Right lobe of liver (tissue), 4 donors: ENCODE measurements around the gene SLC37A1.

ENCODE experiments used
- POLR2A ChIP-seq: fragments of 450-650 bp; IDR thresholded peaks from one replicate; pipeline ENCODE4 v1.6.1; 2017; ENCODE audit warnings: antibody characterized with exemption, mild to moderate bottlenecking
- TF ChIP-seq, protein P1 (sequence below), 4 donors: fragments of 200-600 bp in 3 of 4; fragments of 450-650 bp in 1 of 4; IDR thresholded peaks; one replicate each; pipeline versions ENCODE4 v1.5.1 to v1.8.0; 2016 to 2022; ENCODE audit warnings: antibody characterized with exemption in 4 of 4, mild to moderate bottlenecking in 2 of 4
- donor health status: DM: no; HTN: no; CAD: no.
- donor health status: DM: no; HTN: no; CAD: no.
- donor health status: DM: no; HTN: yes; CAD: no.

DNA sequence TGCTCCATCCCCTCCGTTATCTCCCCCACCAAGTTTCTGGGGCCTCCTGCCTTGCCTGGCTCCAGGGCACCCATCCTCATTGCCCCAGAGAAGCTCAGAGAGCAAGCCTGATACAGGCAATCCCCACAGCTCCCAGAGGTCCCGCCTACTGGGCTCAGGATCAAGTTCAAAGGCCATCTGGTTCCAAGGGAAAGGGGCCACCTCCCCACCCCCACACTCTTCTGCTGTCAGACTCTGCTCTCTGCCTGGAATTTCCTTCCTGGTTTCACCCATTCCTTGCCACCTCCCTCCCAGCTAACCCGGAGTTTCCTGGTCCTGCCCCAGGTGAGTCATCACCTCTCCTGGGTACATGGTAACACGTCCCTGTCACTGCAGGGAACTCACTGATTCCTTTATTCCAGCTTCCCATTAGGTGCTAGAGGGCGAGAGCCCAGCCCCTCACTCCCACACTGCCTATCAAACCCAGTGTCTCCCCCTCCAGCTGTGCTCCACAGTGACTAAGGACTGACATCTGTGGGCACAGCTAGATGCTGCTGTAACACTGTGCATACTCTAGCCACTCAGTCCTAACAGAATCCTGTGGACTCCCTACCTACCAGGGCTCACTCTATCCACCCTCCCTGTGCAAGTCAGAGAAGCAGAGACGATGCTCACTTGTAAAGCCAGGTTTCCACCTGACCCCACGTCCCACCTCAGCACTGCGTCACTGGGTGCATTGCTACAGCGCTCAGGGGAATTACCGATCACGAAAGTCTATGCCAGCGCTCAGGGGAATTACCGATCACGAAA lies 39.4 kb upstream of the SLC37A1 start:
- TF ChIP-seq, protein P1, sequence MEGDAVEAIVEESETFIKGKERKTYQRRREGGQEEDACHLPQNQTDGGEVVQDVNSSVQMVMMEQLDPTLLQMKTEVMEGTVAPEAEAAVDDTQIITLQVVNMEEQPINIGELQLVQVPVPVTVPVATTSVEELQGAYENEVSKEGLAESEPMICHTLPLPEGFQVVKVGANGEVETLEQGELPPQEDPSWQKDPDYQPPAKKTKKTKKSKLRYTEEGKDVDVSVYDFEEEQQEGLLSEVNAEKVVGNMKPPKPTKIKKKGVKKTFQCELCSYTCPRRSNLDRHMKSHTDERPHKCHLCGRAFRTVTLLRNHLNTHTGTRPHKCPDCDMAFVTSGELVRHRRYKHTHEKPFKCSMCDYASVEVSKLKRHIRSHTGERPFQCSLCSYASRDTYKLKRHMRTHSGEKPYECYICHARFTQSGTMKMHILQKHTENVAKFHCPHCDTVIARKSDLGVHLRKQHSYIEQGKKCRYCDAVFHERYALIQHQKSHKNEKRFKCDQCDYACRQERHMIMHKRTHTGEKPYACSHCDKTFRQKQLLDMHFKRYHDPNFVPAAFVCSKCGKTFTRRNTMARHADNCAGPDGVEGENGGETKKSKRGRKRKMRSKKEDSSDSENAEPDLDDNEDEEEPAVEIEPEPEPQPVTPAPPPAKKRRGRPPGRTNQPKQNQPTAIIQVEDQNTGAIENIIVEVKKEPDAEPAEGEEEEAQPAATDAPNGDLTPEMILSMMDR (IDR thresholded peaks at IDR 0.05), result no peak
- TF ChIP-seq POLR2A, result no peak
